IMR-90 (cell line): Measurements from ENCODE around the gene NR4A1. TPM values are rescaled to one million over a fixed set of nuclear protein-coding genes. Genes with fewer than 3 reads are reported as not detected.

Experiments
- ATAC-seq: fragments of 200-7000 bp; cut with Tn5 transposase; 2 replicates; pipeline ENCODE4 v1.9.1; 2020; ENCODE audit warnings: low read depth, mild to moderate bottlenecking, moderate library complexity
- BruUV-seq: library from RNA; stranded (reverse); fragments of 400-500 nt; replicated peaks from 2 replicates; lab custom pipeline; 2021; lab: Mats Ljungman, UMichigan
- CTCF ChIA-PET: fragments of 300-600 bp; formaldehyde crosslinking; extraction: SDS; loops from one replicate; lab custom pipeline; 2021; ENCODE audit warnings: antibody characterized with exemption; lab: Yijun Ruan, JAX
- POLR2A ChIA-PET: fragments of 300-600 bp; sonication (Branson Sonifier 250); formaldehyde crosslinking; loops from one replicate; lab custom pipeline; 2022; ENCODE audit warnings: antibody characterized with exemption; ENCODE audit not compliant: unreplicated experiment; lab: Charles Lee
- DNase-seq: peaks from one replicate; pipeline ENCODE4 v3.0.0; 2013
- H2AFZ ChIP-seq: replicated peaks from 2 replicates; pipeline ENCODE3; 2013; ENCODE audit warnings: low read length, mild to moderate bottlenecking; ENCODE audit not compliant: poor library complexity
- H2AK5ac ChIP-seq: 2 replicates; pipeline ENCODE4 v1.6.1; 2013; ENCODE audit warnings: low read depth, low read length, inconsistent platforms
- H2AK9ac ChIP-seq: replicated peaks from 2 replicates; pipeline ENCODE3; 2013; ENCODE audit warnings: mild to moderate bottlenecking, low read depth, low read length, moderate library complexity; ENCODE audit not compliant: poor library complexity
- H2BK120ac ChIP-seq: 2 replicates; pipeline ENCODE4 v1.6.1; 2013; ENCODE audit warnings: low read depth, low read length, inconsistent platforms
- H2BK15ac ChIP-seq: 3 replicates; pipeline ENCODE4 v1.6.1; 2013; ENCODE audit warnings: low read depth, low read length, inconsistent platforms
- H2BK20ac ChIP-seq: 2 replicates; pipeline ENCODE4 v1.6.1; 2013; ENCODE audit warnings: low read depth, mild to moderate bottlenecking, inconsistent platforms, low read length, moderate library complexity
- H2BK5ac ChIP-seq: 2 replicates; pipeline ENCODE4 v1.6.1; 2013; ENCODE audit warnings: mild to moderate bottlenecking, low read depth, low read length, inconsistent platforms; ENCODE audit not compliant: poor library complexity, severe bottlenecking
- H3K14ac ChIP-seq: replicated peaks from 2 replicates; pipeline ENCODE4 v1.6.1; 2013; ENCODE audit warnings: low read depth, low read length, inconsistent platforms
- H3K18ac ChIP-seq: 2 replicates; pipeline ENCODE4 v1.6.1; 2013; ENCODE audit warnings: low read depth, low read length, control low read depth
- H3K23ac ChIP-seq: 2 replicates; pipeline ENCODE4 v1.6.1; 2013; ENCODE audit warnings: low read depth, low read length, inconsistent platforms
- H3K27ac ChIP-seq: 2 replicates; pipeline ENCODE4 v1.5.1; 2013; ENCODE audit warnings: mild to moderate bottlenecking, control low read depth, low read length; ENCODE audit not compliant: insufficient read depth
- H3K27me3 ChIP-seq: 2 replicates; pipeline ENCODE4 v1.6.1; 2013; ENCODE audit warnings: low read length; ENCODE audit not compliant: control insufficient read depth, insufficient read depth
- H3K36me3 ChIP-seq: 2 replicates; pipeline ENCODE4 v1.6.1; 2013; ENCODE audit warnings: low read length, mixed read lengths; ENCODE audit not compliant: control insufficient read depth, insufficient read depth
- H3K4ac ChIP-seq: 2 replicates; pipeline ENCODE4 v1.6.1; 2013; ENCODE audit warnings: low read depth, low read length, inconsistent platforms
- H3K4me1 ChIP-seq: 2 replicates; pipeline ENCODE4 v1.6.1; 2013; ENCODE audit warnings: low read length, mixed read lengths; ENCODE audit not compliant: control insufficient read depth, insufficient read depth
- H3K4me2 ChIP-seq: 2 replicates; pipeline ENCODE4 v1.6.1; 2013; ENCODE audit warnings: low read depth, mild to moderate bottlenecking, control low read depth, low read length, moderate library complexity
- H3K4me3 ChIP-seq: 2 replicates; pipeline ENCODE4 v1.5.1; 2013; ENCODE audit warnings: low read depth, mild to moderate bottlenecking, control low read depth, low read length, moderate library complexity; ENCODE audit not compliant: insufficient read depth
- H3K56ac ChIP-seq: 2 replicates; pipeline ENCODE4 v1.6.1; 2013; ENCODE audit warnings: low read length, inconsistent platforms; ENCODE audit not compliant: insufficient read depth; ENCODE audit errors: extremely low read depth
- H3K79me1 ChIP-seq, 2 experiments: 2 replicates each; pipeline ENCODE4 v1.6.1; 2013; ENCODE audit warnings: low read length in 2 of 2, inconsistent platforms in 1 of 2, low read depth in 1 of 2
- H3K9ac ChIP-seq: 2 replicates; pipeline ENCODE4 v1.6.1; 2013; ENCODE audit warnings: low read depth, low read length, control low read depth
- H3K9me1 ChIP-seq: 2 replicates; pipeline ENCODE4 v1.6.1; 2013; ENCODE audit warnings: low read length, inconsistent platforms; ENCODE audit not compliant: insufficient read depth
- H3K9me3 ChIP-seq: 2 replicates; pipeline ENCODE4 v1.6.1; 2013; ENCODE audit warnings: low read length; ENCODE audit not compliant: control insufficient read depth, insufficient read depth
- H4K20me1 ChIP-seq: 2 replicates; pipeline ENCODE4 v1.6.1; 2013; ENCODE audit warnings: low read length, inconsistent platforms; ENCODE audit not compliant: insufficient read depth
- H4K5ac ChIP-seq: 2 replicates; pipeline ENCODE4 v1.6.1; 2013; ENCODE audit warnings: mild to moderate bottlenecking, low read depth, low read length, control low read depth
- H4K8ac ChIP-seq, 2 experiments: 2 replicates each; pipeline ENCODE4 v1.6.1; 2013; ENCODE audit warnings: low read depth in 2 of 2, low read length in 2 of 2, control low read depth in 1 of 2, inconsistent platforms in 1 of 2
- H4K91ac ChIP-seq: 2 replicates; pipeline ENCODE4 v1.6.1; 2013; ENCODE audit warnings: low read depth, low read length, inconsistent platforms; ENCODE audit not compliant: insufficient read depth
- BHLHE40 ChIP-seq: fragments of 150-350 bp; IDR thresholded peaks from 2 replicates; pipeline ENCODE4 v1.6.1; 2016; ENCODE audit warnings: mild to moderate bottlenecking, low read depth, low read length
- CEBPB ChIP-seq: IDR thresholded peaks from 2 replicates; pipeline ENCODE4 v1.6.1; 2012; ENCODE audit warnings: low read depth, low read length, improper control_type of control experiment
- CHD1 ChIP-seq: IDR thresholded peaks from 2 replicates; pipeline ENCODE4 v1.6.1; 2012; ENCODE audit warnings: low read depth, low read length, improper control_type of control experiment
- CTCF ChIP-seq: conservative IDR thresholded peaks from 2 replicates; pipeline ENCODE4 v1.5.1; 2012; ENCODE audit warnings: mild to moderate bottlenecking, low read depth, low read length, improper control_type of control experiment
- ELK1 ChIP-seq: fragments of 150-350 bp; IDR thresholded peaks from 2 replicates; pipeline ENCODE4 v1.6.1; 2016; ENCODE audit warnings: low read depth, mild to moderate bottlenecking, low read length, moderate library complexity, borderline replicate concordance
- FOS ChIP-seq: fragments of 150-350 bp; IDR thresholded peaks from 2 replicates; pipeline ENCODE4 v1.6.1; 2016; ENCODE audit warnings: low read depth, low read length
- MAZ ChIP-seq: IDR thresholded peaks from 2 replicates; pipeline ENCODE4 v1.6.1; 2012; ENCODE audit warnings: low read depth, mild to moderate bottlenecking, low read length, improper control_type of control experiment, moderate library complexity, borderline replicate concordance
- MXI1 ChIP-seq: IDR thresholded peaks from 2 replicates; pipeline ENCODE4 v1.6.1; 2012; ENCODE audit warnings: low read depth, mild to moderate bottlenecking, low read length, moderate library complexity, borderline replicate concordance
- NFE2L2 ChIP-seq: fragments of 150-350 bp; IDR thresholded peaks from 2 replicates; pipeline ENCODE4 v1.6.1; 2016; ENCODE audit warnings: low read depth, mild to moderate bottlenecking, low read length
- RAD21 ChIP-seq: IDR thresholded peaks from 2 replicates; pipeline ENCODE4 v1.6.1; 2012; ENCODE audit warnings: low read length, improper control_type of control experiment
- RCOR1 ChIP-seq: IDR thresholded peaks from 2 replicates; pipeline ENCODE4 v1.6.1; 2012; ENCODE audit warnings: mild to moderate bottlenecking, low read length, improper control_type of control experiment; ENCODE audit not compliant: insufficient replicate concordance
- RFX5 ChIP-seq: IDR thresholded peaks from 2 replicates; pipeline ENCODE4 v1.8.0; 2012; ENCODE audit warnings: low read depth, mild to moderate bottlenecking, low read length, moderate library complexity
- USF2 ChIP-seq: fragments of 150-350 bp; IDR thresholded peaks from 2 replicates; pipeline ENCODE4 v1.6.1; 2017; ENCODE audit warnings: mild to moderate bottlenecking, antibody characterized with exemption, low read length, low read depth
- WGBS, 2 experiments: methylation state at CpG; one replicate each; pipeline versions ENCODE4 v1.1.5 to v1.1.7; 2013; ENCODE audit warnings: missing lambda C conversion rate in 2 of 2; ENCODE audit not compliant: insufficient read length in 1 of 2; ENCODE audit errors: extremely low coverage in 2 of 2; 5-methylcytosine and 5-hydroxymethylcytosine counted together
- dilution Hi-C: fragments of 300-500 bp; cut with HindIII; formaldehyde crosslinking; loops from one replicate; pipeline ENCODE4 v1.14.3; 2018; ENCODE audit warnings: low sequenced_read_pairs; ENCODE audit not compliant: unreplicated experiment
- in situ Hi-C: fragments of 300-500 bp; cut with MboI; formaldehyde crosslinking; loops from 3 replicates; pipeline ENCODE4 v1.14.3; 2019; ENCODE audit warnings: low sequenced_read_pairs, inconsistent platforms, mixed read lengths
- intact Hi-C: fragments of 100-400 bp; cut with micrococcal nuclease; formaldehyde crosslinking; loops from 2 replicates; pipeline ENCODE4 v1.10.0; 2022
- polyA plus RNA-seq, 3 experiments: library from polyadenylated mRNA; depleted of rRNA; stranded (reverse); fragments of >200 nt; gene quantifications; 2 replicates each; pipeline ENCODE4 v1.2.3, GENCODE V29; 2012; ENCODE audit warnings: low replicate concordance in 1 of 3
- total RNA-seq: library from RNA; depleted of rRNA; stranded (reverse); fragments of >200 nt; gene quantifications from 2 replicates; pipeline ENCODE4 v1.2.3, GENCODE V29; 2012

Gene NR4A1
- total and polyA plus RNA-seq, 2 of the 4 experiments (the other 2 are of a cell fraction) = 6.6 to 34.1 TPM

GRCh38 chr12:52082988-52083637 lies 31.9 kb downstream of the NR4A1 start:
- Histone ChIP-seq H2BK120ac (peak overlapping the region; percentile 83; the same call in 1 of the 2 replicates), H3K27ac (peak overlapping the region; percentile 66), H4K5ac (no peak overlapping the region; the same call in 1 of the 2 replicates), H3K4me2 (0 out of 2 replicates have a peak overlapping the region, but pooled peaks have one; percentile 42), H3K4ac (peak overlapping the region; percentile 87), H3K4me3 (no peak overlapping the region), H4K91ac (peak overlapping the region; percentile 70), H3K9ac (no peak overlapping the region), H3K23ac (0 out of 2 replicates have a peak overlapping the region, but pooled peaks have one; percentile 8), H3K56ac (no peak overlapping the region), H3K36me3 (peaks cover 9% of the 10 kb centered on the region), H3K79me1 (peaks cover 7 to 29% of the 10 kb centered on the region in 2 experiments), H3K27me3 (no peaks in the 10 kb centered on the region; the same call in 1 of the 2 replicates), H2BK20ac (peak overlapping the region; percentile 53; the same call in 1 of the 2 replicates), H4K20me1 (peaks cover 26% of the 10 kb centered on the region), H3K18ac (no peak overlapping the region; the same call in 1 of the 2 replicates), H2BK15ac (0 out of 3 replicates have a peak overlapping the region, but pooled peaks have one; percentile 37), H2AK9ac (peak overlapping the region; percentile 80), H3K9me1 (no peaks in the 10 kb centered on the region), H3K9me3 (no peaks in the 10 kb centered on the region), H4K8ac (peak overlapping the region in 1 of 2 experiments; percentile 78; a peak in 1 of 4 replicates), H3K14ac (no peak overlapping the region), H2BK5ac (peak overlapping the region; percentile 64), H2AFZ (peak overlapping the region; percentile 87), H3K4me1 (peaks cover 30% of the 10 kb centered on the region), H2AK5ac (peak overlapping the region; percentile 61; the same call in 1 of the 2 replicates)
- in situ Hi-C loops = loop anchor here (5.0 kb wide), 1 partner anchor 56 kb away; no protein-coding TSS in a partner anchor
- CTCF ChIA-PET = interaction anchor here (0.9 to 4.2 kb wide), 5 partner anchors 14 to 57 kb away, joined by 3 to 55 read pairs (median 4); partner anchors contain the start of gene NR4A1
- BruUV-seq = no TSS peak
- intact Hi-C loops = loop anchor here (1.0 to 2.0 kb wide), 2 partner anchors 50 to 58 kb away; no protein-coding TSS in a partner anchor
- ATAC-seq (peak; percentile 68), DNase-seq (peak; percentile 71)
- dilution Hi-C loops = no loop called here
- POLR2A ChIA-PET = interaction anchor here (0.5 to 0.6 kb wide), 2 partner anchors 196 to 227 kb away, joined by 3 to 9 read pairs; no protein-coding TSS in a partner anchor
- 100% methylated on average over 2 of the region's 11 CpGs; no CpG with 5 or more reads in 1 of the 2 experiments for WGBS, 2 experiments
- TF ChIP-seq MAZ = peak; percentile 77
- TF ChIP-seq ELK1 = no peak
- no peak for TF ChIP-seq FOS
- peak; percentile 80 for TF ChIP-seq RAD21
- no peak for TF ChIP-seq MXI1
- TF ChIP-seq BHLHE40 = no peak
- TF ChIP-seq RFX5 = no peak
- peak; percentile 87 for TF ChIP-seq CTCF
- TF ChIP-seq USF2 = no peak
- TF ChIP-seq RCOR1 = no peak
- TF ChIP-seq CHD1 = no peak
- TF ChIP-seq NFE2L2 = no peak
- peak; percentile 78 for TF ChIP-seq CEBPB
